GM18508 (cell line): ENCODE data around the gene NDST3.
"Not testable (repeated sequence)": the region's sequence is repeated elsewhere in the genome, so short reads cannot be mapped to it uniquely, and the experiment has no call there.

ENCODE experiments used
- ATAC-seq: cut with Tn5 transposase; IDR thresholded peaks from one replicate; pipeline ENCODE4 v1.9.1; 2021; ENCODE audit warnings: moderate number of reproducible peaks; ENCODE audit not compliant: insufficient read depth, unreplicated experiment

The NDST3 gene

DNA sequence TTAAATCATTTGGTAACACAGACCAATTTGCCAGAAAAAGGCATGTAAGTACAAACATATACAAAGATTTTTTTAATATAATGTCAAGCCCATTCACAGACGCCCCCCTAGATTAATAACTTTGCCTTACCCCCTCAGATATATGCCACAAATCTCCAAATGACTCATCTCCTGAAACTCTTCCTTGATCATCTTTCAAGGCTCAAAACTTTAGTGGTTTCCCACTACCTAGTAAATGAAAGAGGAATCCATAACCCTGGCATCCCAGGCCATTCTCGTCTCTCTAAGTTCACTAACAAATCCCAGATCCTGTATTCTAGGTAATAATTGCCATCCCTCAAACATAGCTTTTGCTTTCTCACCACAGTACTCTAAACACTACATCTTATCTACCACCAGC is 256.7 kb downstream of the NDST3 start:
- ATAC-seq = no peak

DNA sequence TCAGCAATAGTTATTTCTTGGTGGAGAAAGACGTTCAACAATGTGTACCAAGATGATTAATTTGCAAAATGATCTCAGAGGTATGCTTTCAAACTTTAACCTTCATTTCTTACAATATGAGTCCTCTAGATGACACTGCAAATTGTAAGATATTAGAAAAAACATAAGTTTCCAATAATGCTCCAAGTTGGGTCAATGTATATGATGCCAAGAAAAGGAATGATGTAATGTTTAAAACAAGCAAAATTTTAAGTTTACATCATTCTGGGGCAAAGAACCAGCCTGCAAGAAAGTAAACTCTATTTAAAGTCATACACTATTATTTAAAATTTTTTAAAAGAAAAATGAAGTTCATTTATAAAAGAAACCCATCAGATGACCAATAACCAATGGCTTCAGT is 262.4 kb downstream of the NDST3 start:
- ATAC-seq = no peak

DNA sequence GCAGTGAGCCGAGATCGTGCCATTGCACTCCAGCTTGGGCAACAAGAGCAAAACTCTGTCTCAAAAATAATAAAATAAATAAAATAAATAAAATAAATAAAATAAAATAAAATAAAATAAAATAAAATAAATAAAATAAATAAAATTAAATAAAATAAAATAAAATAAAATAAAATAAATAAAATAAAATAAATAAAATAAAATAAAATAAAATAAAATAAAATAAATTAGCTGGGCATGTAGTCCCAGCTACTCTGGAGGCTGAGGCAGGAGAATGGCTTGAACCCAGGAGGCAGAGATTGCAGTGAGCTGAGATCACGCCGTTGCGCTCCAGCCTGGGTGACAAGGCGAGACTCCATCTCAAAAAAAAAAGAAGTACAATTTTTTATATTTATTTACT is 265.3 kb downstream of the NDST3 start:
- not testable (repeated sequence) for ATAC-seq

DNA sequence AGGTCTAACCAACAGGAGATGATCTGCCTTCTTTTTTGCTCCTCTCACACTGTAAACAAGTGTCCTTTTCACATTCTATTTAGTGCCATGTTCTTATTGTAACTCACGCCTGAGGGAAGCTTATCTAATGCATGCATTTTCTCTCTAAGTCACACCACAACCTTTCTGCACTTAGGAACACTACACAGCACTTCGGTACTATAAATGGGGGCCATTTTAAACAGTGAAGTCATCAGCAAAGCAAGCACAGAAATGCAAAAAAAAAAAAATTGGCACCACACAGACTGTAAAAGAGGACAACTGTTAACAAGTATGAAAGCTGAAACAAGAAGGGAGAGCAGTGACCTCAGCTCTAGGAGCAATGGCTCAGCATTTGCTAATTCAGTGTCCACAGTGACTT is 273.4 kb downstream of the NDST3 start:
- ATAC-seq = no peak
